ENCODE data around the gene GASK1B.

Gene GASK1B

DNA sequence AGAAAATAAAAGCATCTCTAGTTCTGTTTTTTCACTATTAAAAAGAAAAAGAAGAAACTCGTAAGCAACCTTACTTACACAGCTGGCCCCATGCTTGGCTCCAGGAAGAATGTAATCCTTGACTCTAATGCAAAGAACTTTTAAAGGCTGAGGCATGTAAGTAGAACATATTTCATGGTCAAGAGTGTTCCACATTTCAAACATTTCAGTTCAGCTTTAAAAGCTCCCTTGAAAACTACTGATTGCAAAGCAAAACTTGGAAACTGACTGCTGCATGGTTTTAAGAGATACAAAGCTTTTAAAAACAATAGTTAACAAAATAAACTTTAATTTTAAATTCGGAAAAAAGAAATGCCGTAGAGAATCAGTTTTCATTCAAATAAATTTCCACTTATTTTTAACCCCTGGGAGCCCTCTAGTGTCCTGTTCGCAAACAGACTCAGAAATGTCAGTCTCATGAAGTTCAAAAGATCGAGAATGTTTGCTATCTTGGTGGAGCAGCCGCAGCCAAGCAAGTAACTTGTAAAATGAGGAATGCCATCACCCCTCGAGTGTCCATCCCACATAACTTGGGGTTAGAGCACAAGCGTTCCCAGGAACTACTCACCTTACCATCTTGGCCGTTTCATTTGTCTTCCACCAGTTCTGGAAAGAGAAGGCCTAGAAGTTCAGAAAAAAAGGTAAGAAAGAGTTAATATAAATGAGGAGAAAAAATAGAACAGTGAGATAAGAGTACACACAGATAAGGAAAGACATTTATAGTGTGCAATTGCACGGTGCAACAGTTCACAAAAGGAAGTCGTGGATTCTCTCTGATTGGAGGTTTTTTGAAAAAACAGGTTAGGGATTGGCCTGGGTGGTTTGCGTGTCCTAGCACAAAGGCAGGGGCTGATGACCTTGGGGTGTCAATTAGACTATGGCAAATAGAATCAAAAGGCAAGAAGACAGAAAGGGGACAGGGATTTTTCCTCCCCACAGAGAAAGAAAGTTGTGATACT is at the start of gene GASK1B:
TSS of gene GASK1B (minus strand) at position 765 of the 998 bp plus-strand sequence. CDS start 1,650 bp downstream, outside the sequence.
- in situ Hi-C loops (cut with MboI; ENCODE audit: low pct_unique_long_range_greater_than_20kb, low sequenced_read_pairs, unreplicated experiment) = loop anchor here (25.0 kb wide), 1 partner anchor 185 kb away; no protein-coding TSS in a partner anchor
- peak; percentile 36 for DNase-seq (ENCODE audit: low spot score)
- TF ChIP-seq, protein P1, sequence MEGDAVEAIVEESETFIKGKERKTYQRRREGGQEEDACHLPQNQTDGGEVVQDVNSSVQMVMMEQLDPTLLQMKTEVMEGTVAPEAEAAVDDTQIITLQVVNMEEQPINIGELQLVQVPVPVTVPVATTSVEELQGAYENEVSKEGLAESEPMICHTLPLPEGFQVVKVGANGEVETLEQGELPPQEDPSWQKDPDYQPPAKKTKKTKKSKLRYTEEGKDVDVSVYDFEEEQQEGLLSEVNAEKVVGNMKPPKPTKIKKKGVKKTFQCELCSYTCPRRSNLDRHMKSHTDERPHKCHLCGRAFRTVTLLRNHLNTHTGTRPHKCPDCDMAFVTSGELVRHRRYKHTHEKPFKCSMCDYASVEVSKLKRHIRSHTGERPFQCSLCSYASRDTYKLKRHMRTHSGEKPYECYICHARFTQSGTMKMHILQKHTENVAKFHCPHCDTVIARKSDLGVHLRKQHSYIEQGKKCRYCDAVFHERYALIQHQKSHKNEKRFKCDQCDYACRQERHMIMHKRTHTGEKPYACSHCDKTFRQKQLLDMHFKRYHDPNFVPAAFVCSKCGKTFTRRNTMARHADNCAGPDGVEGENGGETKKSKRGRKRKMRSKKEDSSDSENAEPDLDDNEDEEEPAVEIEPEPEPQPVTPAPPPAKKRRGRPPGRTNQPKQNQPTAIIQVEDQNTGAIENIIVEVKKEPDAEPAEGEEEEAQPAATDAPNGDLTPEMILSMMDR (IDR thresholded peaks at IDR 0.05; ENCODE audit: extremely low read depth, insufficient read depth, missing control alignments) = peak; percentile 59

DNA sequence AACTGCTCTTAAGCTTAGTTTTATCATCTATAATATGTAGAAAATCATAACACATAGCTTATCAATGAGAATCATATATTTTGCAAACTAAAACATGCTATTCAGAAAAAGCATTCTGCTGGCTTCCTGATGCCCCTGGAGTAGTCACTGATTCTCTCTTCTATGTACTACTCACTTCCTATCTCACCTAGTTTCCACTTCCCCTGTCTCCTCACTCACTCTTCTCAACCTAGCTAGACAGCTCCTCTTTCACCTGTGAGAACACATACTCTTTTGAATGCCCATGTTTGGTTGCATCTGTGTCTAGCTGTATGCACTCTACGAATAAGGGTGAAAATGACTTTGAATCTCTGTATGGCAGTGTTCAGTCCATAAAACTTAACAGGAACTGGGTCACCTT is 46.8 kb upstream of the GASK1B start:
- DNase-seq (ENCODE audit: low spot score) = no peak
- TF ChIP-seq, protein P1 (IDR thresholded peaks at IDR 0.05; ENCODE audit: extremely low read depth, insufficient read depth, missing control alignments) = no peak
- in situ Hi-C loops (cut with MboI; ENCODE audit: low pct_unique_long_range_greater_than_20kb, low sequenced_read_pairs, unreplicated experiment) = no loop called here

DNA sequence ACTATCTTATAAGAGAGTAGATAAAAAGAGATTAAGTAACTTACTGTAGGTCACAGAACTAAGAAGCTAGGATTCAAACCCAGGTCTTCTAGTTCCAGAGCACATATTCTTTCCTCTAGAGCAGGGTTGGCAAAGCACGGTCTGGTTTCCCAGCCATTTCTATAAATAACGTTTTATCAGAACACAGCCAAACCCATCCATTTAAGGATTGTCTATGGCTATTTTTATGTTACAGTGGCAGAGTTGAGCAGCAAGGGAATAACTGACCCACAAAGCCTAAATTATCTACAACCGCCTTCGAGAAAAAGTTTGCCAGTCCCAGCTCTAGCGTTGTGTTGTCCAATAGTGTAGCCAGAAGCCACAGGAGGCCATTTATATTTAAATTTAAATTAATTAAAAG is 44.9 kb upstream of the GASK1B start:
- in situ Hi-C loops (cut with MboI; ENCODE audit: low pct_unique_long_range_greater_than_20kb, low sequenced_read_pairs, unreplicated experiment) = no loop called here
- TF ChIP-seq, protein P1 (IDR thresholded peaks at IDR 0.05; ENCODE audit: extremely low read depth, insufficient read depth, missing control alignments) = no peak
- no peak for DNase-seq (ENCODE audit: low spot score)

DNA sequence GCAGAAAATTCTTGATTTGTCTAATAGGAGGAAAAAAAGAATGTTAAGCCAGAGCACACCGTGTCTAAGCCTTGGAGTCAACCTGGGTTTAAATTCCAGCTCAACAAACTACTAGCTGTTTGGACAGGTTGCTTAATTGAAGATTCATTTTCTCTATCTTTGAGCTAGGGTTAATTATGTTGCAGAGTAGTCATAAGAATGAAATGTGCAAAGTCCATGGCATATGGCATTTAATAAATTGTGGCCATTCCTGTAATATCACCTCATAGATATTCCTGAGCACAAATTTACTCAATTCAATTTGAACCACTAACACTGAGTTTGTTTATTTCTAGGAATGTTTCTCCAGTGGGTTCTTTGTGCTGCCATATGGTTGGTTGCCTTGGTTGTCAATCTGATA is 42.0 kb upstream of the GASK1B start:
- TF ChIP-seq, protein P1 (IDR thresholded peaks at IDR 0.05; ENCODE audit: extremely low read depth, insufficient read depth, missing control alignments) = no peak
- in situ Hi-C loops (cut with MboI; ENCODE audit: low pct_unique_long_range_greater_than_20kb, low sequenced_read_pairs, unreplicated experiment) = no loop called here
- DNase-seq (ENCODE audit: low spot score) = no peak

DNA sequence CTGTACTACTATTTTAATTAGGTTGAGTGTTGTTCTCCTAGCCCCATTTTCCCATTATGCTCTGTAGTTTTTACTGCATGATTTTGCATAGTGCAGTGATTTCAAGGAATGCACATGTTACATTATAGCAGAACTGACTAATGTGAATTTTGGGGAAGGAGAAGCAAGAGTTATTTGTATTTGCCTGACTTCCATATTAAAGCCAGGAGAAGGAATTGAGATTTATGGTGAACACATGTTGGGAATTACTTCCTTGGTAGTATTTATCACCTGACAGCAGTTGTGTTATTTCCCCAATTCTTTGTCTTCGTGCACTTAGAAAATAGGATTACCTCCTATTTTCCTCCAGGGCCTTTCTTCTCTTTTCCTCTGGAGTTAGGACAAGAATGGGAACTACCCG is 40.6 kb upstream of the GASK1B start:
- in situ Hi-C loops (cut with MboI; ENCODE audit: low pct_unique_long_range_greater_than_20kb, low sequenced_read_pairs, unreplicated experiment) = no loop called here
- no peak for DNase-seq (ENCODE audit: low spot score)
- TF ChIP-seq, protein P1 (IDR thresholded peaks at IDR 0.05; ENCODE audit: extremely low read depth, insufficient read depth, missing control alignments) = no peak

DNA sequence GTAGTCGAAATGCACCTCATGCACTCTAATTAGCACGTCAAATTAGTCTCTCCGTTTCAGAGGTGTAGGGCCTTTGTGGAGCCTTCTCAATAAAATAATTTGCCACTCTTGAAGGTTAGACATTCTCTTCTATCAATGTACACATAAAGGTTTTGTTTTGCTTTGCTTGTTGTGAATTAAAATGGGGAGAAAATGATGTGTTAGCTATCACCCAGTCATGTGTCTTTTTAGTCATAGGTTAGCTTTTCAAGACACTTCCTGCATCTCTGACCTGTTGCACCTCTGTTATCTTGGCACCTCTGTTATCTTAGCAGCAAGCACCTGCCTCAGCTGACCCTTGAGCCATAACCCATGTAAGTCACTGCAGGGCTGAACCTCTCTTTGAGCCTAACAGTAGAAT is 38.4 kb upstream of the GASK1B start:
- in situ Hi-C loops (cut with MboI; ENCODE audit: low pct_unique_long_range_greater_than_20kb, low sequenced_read_pairs, unreplicated experiment) = no loop called here
- TF ChIP-seq, protein P1 (IDR thresholded peaks at IDR 0.05; ENCODE audit: extremely low read depth, insufficient read depth, missing control alignments) = no peak
- DNase-seq (ENCODE audit: low spot score) = no peak

Measured in GM13977 (cell line).